OCI-LY3 (cell line): ENCODE results near the gene PIP5K1C.

Experiments used
- H2AFZ ChIP-seq: fragments of 200-600, 300-600 bp; shearing (Covaris generic); 2 replicates; pipeline ENCODE4 v1.6.0; 2014; ENCODE audit warnings: antibody characterized with exemption, low read depth, low read length
- H3K27ac ChIP-seq: fragments of 200-600, 300-600 bp; sonication (generic); 2 replicates; pipeline ENCODE4 v1.5.1; 2014; ENCODE audit warnings: mild to moderate bottlenecking, low read length, moderate library complexity, mixed read lengths
- H3K27me3 ChIP-seq: fragments of 200-600, 300-600 bp; sonication (generic); 2 replicates; pipeline ENCODE4 v1.6.1; 2014; ENCODE audit warnings: low read depth, low read length, mixed read lengths
- H3K36me3 ChIP-seq: fragments of 200-600, 300-600 bp; sonication (generic); replicated peaks from 2 replicates; pipeline ENCODE3; 2014; ENCODE audit warnings: low read depth, low read length, mixed read lengths
- H3K4me1 ChIP-seq: fragments of 300-600, 200-600 bp; sonication (generic); 2 replicates; pipeline ENCODE4 v1.6.1; 2014; ENCODE audit warnings: low read length, mixed read lengths
- H3K4me2 ChIP-seq: fragments of 200-600, 300-600 bp; sonication (generic); 2 replicates; pipeline ENCODE4 v1.6.1; 2014; ENCODE audit warnings: low read length, mixed read lengths
- H3K4me3 ChIP-seq: fragments of 300-600, 200-600 bp; sonication (generic); 2 replicates; pipeline ENCODE4 v1.5.1; 2014; ENCODE audit warnings: antibody characterized with exemption, mild to moderate bottlenecking, low read length, moderate library complexity
- H3K79me2 ChIP-seq: fragments of 300-600, 200-600 bp; shearing (Covaris generic); 2 replicates; pipeline ENCODE4 v1.6.1; 2014; ENCODE audit warnings: mild to moderate bottlenecking, low read length, mixed read lengths
- H3K9ac ChIP-seq: fragments of 300-600, 200-600 bp; shearing (Covaris generic); 2 replicates; pipeline ENCODE4 v1.6.0; 2014; ENCODE audit warnings: mild to moderate bottlenecking, low read length, moderate library complexity
- H3K9me3 ChIP-seq: fragments of 200-600, 300-600 bp; shearing (Covaris generic); 2 replicates; pipeline ENCODE4 v1.6.1; 2014; ENCODE audit warnings: low read length, mixed read lengths; ENCODE audit not compliant: insufficient read depth
- H4K20me1 ChIP-seq: fragments of 200-600, 300-600 bp; sonication (generic); 2 replicates; pipeline ENCODE4 v1.6.1; 2016; ENCODE audit warnings: low read length, mixed read lengths; ENCODE audit not compliant: insufficient read depth
- CTCF ChIP-seq: fragments of 200-600, 300-600 bp; sonication (generic); IDR thresholded peaks from 2 replicates; pipeline ENCODE4 v1.5.1; 2014; ENCODE audit warnings: antibody characterized with exemption, low read length, low read depth
- EZH2phosphoT487 ChIP-seq: fragments of 200-600 bp; shearing (Covaris generic); IDR thresholded peaks from 2 replicates; pipeline ENCODE4 v1.6.1; 2018; ENCODE audit warnings: antibody characterized with exemption, mixed run types, low read depth

Gene PIP5K1C

GRCh38 chr19:3701200-3701599, 932 bp upstream of the PIP5K1C start:
- TF ChIP-seq CTCF (no peak), EZH2phosphoT487 (no peak)
- Histone ChIP-seq H3K36me3 (no peaks in the 10 kb centered on the region), H4K20me1 (peaks cover 16% of the 10 kb centered on the region), H3K4me3 (no peak overlapping the region), H3K9ac (no peak overlapping the region), H3K79me2 (peaks cover 39% of the 10 kb centered on the region), H3K4me2 (no peak overlapping the region; the same call in 1 of the 2 replicates), H3K27me3 (no peaks in the 10 kb centered on the region), H3K9me3 (no peaks in the 10 kb centered on the region), H3K27ac (no peak overlapping the region), H2AFZ (no peak overlapping the region), H3K4me1 (peaks cover 27% of the 10 kb centered on the region)

GRCh38 chr19:3699741-3700241, 477 bp downstream of the PIP5K1C start:
- H3K9ac ChIP-seq = peak overlapping the region; percentile 82
- no peak overlapping the region for H2AFZ ChIP-seq
- peak overlapping the region; percentile 88 for H3K27ac ChIP-seq

GRCh38 chr19:3698974-3699740, 1.1 kb downstream of the PIP5K1C start:
- Histone ChIP-seq H3K9me3 (no peaks in the 10 kb centered on the region), H2AFZ (no peak overlapping the region), H3K79me2 (peaks cover 59% of the 10 kb centered on the region), H3K27me3 (no peaks in the 10 kb centered on the region), H3K4me2 (peak overlapping the region; percentile 95), H3K9ac (peak overlapping the region; percentile 82), H3K36me3 (peaks cover 3% of the 10 kb centered on the region), H4K20me1 (peaks cover 33% of the 10 kb centered on the region), H3K4me1 (peaks cover 34% of the 10 kb centered on the region), H3K27ac (peak overlapping the region; percentile 88), H3K4me3 (peak overlapping the region; percentile 92)
- TF ChIP-seq CTCF (no peak), EZH2phosphoT487 (no peak)

More at GRCh38 chr19:3699741-3700241, 477 bp downstream of the PIP5K1C start:
- peaks cover 1% of the 10 kb centered on the region for H3K36me3 ChIP-seq
- peaks cover 34% of the 10 kb centered on the region for H3K4me1 ChIP-seq
- H3K27me3 ChIP-seq = no peaks in the 10 kb centered on the region
- H3K9me3 ChIP-seq = no peaks in the 10 kb centered on the region
- peaks cover 53% of the 10 kb centered on the region for H3K79me2 ChIP-seq
- TF ChIP-seq EZH2phosphoT487 = no peak
- peak; percentile 10; the same call in 1 of the 2 replicates for TF ChIP-seq CTCF
- peaks cover 30% of the 10 kb centered on the region for H4K20me1 ChIP-seq
- H3K4me3 ChIP-seq = peak overlapping the region; percentile 92
- peak overlapping the region; percentile 95 for H3K4me2 ChIP-seq

- Histone ChIP-seq H3K79me2 (peaks cover 66% of the 10 kb centered on the region), H3K9ac (peak overlapping the region; percentile 82), H3K4me2 (peak overlapping the region; percentile 95), H3K36me3 (peaks cover 3% of the 10 kb centered on the region), H3K4me1 (peaks cover 34% of the 10 kb centered on the region), H3K4me3 (peak overlapping the region; percentile 92), H3K9me3 (no peaks in the 10 kb centered on the region), H3K27ac (peak overlapping the region; percentile 88), H3K27me3 (no peaks in the 10 kb centered on the region), H2AFZ (no peak overlapping the region), H4K20me1 (peaks cover 35% of the 10 kb centered on the region)
- TF ChIP-seq CTCF = no peak
- TF ChIP-seq EZH2phosphoT487 = no peak
Observed at GRCh38 chr19:3698386-3698950, 1.8 kb downstream of the PIP5K1C start.
